Endometrial microvascular endothelial cells (primary cell): ENCODE measurements around the gene RPL28. TPM values are rescaled to one million over a fixed set of nuclear protein-coding genes. Genes with fewer than 3 reads are reported as not detected.

Experiments
- in situ Hi-C: cut with HindIII; loops from 2 replicates; pipeline ENCODE4 v1.10.0; 2017; ENCODE audit warnings: low sequenced_read_pairs, low pct_unique_long_range_greater_than_20kb; ENCODE audit errors: inconsistent ontology term
- total RNA-seq: library from RNA; depleted of rRNA; stranded (reverse); fragments of >200 nt; gene quantifications from one replicate; pipeline ENCODE4 v1.2.3, GENCODE V29; 2015; ENCODE audit errors: inconsistent ontology term

The RPL28 gene
- 298 TPM for total RNA-seq

GRCh38 chr19:55385724-55386492 lies at the start of gene RPL28:
TSS of gene RPL28 (plus strand) at chr19:55385932. CDS start at chr19:55386358, 426 bp downstream.
- in situ Hi-C loops: no loop called here

GRCh38 chr19:55336101-55336500 lies 49.6 kb upstream of the RPL28 start:
- in situ Hi-C loops: no loop called here

- in situ Hi-C loops: no loop called here
These were observed 46.4 kb upstream of the RPL28 start, which contains the start of gene KMT5C for GRCh38 chr19:55339105-55339888. TSS of gene KMT5C (plus strand) at chr19:55339876. CDS start at chr19:55341937, 2,061 bp downstream.

GRCh38 chr19:55339889-55340783 lies 45.6 kb upstream of the RPL28 start:
- in situ Hi-C loops: no loop called here

- in situ Hi-C loops: no loop called here
These were observed 45.0 kb upstream of the RPL28 start for GRCh38 chr19:55340784-55341147.

- in situ Hi-C loops: no loop called here
These were observed 44.6 kb upstream of the RPL28 start for GRCh38 chr19:55341171-55341588.

- in situ Hi-C loops: no loop called here
These were observed 43.9 kb upstream of the RPL28 start for GRCh38 chr19:55341595-55342531.

GRCh38 chr19:55344444-55344843 lies 41.3 kb upstream of the RPL28 start:
- in situ Hi-C loops: no loop called here

- in situ Hi-C loops: no loop called here
These were observed 40.5 kb upstream of the RPL28 start for GRCh38 chr19:55345101-55345817.

GRCh38 chr19:55345818-55346724 lies 39.7 kb upstream of the RPL28 start:
- in situ Hi-C loops: no loop called here

GRCh38 chr19:55346725-55347441 lies 38.8 kb upstream of the RPL28 start:
- in situ Hi-C loops: no loop called here

- in situ Hi-C loops: no loop called here
These were observed 38.2 kb upstream of the RPL28 start for GRCh38 chr19:55347442-55348009.

- in situ Hi-C loops: no loop called here
These were observed 37.3 kb upstream of the RPL28 start for GRCh38 chr19:55348317-55349034.

- in situ Hi-C loops: loop anchor here (10.0 kb wide), 1 partner anchor 56 kb away; no protein-coding TSS in a partner anchor
These were observed 35.0 kb upstream of the RPL28 start for GRCh38 chr19:55350620-55351315.
